Neural progenitor cell (in vitro differentiated cells): Measurements from ENCODE around the gene RARA. TPM values are rescaled to one million over a fixed set of nuclear protein-coding genes. Genes with fewer than 3 reads are reported as not detected.

ENCODE experiments used
- DNase-seq: peaks from one replicate; pipeline ENCODE4 v3.0.0-alpha.2; 2016; ENCODE audit warnings: low spot score
- H2AFZ ChIP-seq: fragments of 200-600 bp; sonication (generic); replicated peaks from 2 replicates; pipeline ENCODE4 v1.6.1; 2016; ENCODE audit warnings: antibody characterized with exemption
- H3F3A ChIP-seq: fragments of 200-600 bp; sonication (generic); 2 replicates; pipeline ENCODE4 v1.6.1; 2016; ENCODE audit warnings: antibody characterized with exemption, low read depth
- H3K27ac ChIP-seq: fragments of 200-600 bp; sonication (generic); 2 replicates; pipeline ENCODE4 v1.5.1; 2016; ENCODE audit warnings: mild to moderate bottlenecking
- H3K27me3 ChIP-seq: fragments of 200-600 bp; sonication (generic); 2 replicates; pipeline ENCODE4 v1.6.1; 2016; ENCODE audit warnings: mild to moderate bottlenecking, moderate library complexity
- H3K36me3 ChIP-seq: fragments of 200-600 bp; sonication (generic); 2 replicates; pipeline ENCODE4 v1.5.1; 2016
- H3K4me1 ChIP-seq: fragments of 200-600 bp; sonication (generic); 2 replicates; pipeline ENCODE4 v1.6.1; 2016; ENCODE audit warnings: mixed run types
- H3K4me2 ChIP-seq: fragments of 200-600 bp; sonication (generic); 2 replicates; pipeline ENCODE4 v1.6.1; 2016
- H3K4me3 ChIP-seq: fragments of 200-600 bp; sonication (generic); 2 replicates; pipeline ENCODE4 v1.5.1; 2016
- H3K79me2 ChIP-seq: fragments of 200-600 bp; sonication (generic); 2 replicates; pipeline ENCODE4 v1.6.1; 2016; ENCODE audit warnings: low read depth
- H3K9ac ChIP-seq: fragments of 200-600 bp; sonication (generic); 2 replicates; pipeline ENCODE4 v1.6.1; 2016
- H3K9me3 ChIP-seq: fragments of 200-600 bp; sonication (generic); 2 replicates; pipeline ENCODE4 v1.5.1; 2016; ENCODE audit warnings: low read depth
- H4K20me1 ChIP-seq: fragments of 200-600 bp; sonication (generic); 2 replicates; pipeline ENCODE4 v1.6.1; 2016; ENCODE audit warnings: low read depth
- H3K27ac Mint-ChIP-seq: 3 replicates; pipeline ENCODE4 v1.8.0; 2021; ENCODE audit warnings: mixed read lengths
- H3K27me3 Mint-ChIP-seq: 2 replicates; pipeline ENCODE4 v1.8.0; 2022; ENCODE audit warnings: low read depth, mild to moderate bottlenecking, inconsistent platforms, moderate library complexity, mixed read lengths; ENCODE audit not compliant: insufficient read depth
- H3K36me3 Mint-ChIP-seq: 3 replicates; pipeline ENCODE4 v1.8.0; 2021; ENCODE audit warnings: mixed read lengths
- H3K4me1 Mint-ChIP-seq: 3 replicates; pipeline ENCODE4 v1.8.0; 2021; ENCODE audit warnings: mixed read lengths
- H3K4me3 Mint-ChIP-seq: 3 replicates; pipeline ENCODE4 v1.8.0; 2021; ENCODE audit warnings: mild to moderate bottlenecking, moderate library complexity, mixed read lengths
- H3K9me3 Mint-ChIP-seq: 3 replicates; pipeline ENCODE4 v1.8.0; 2020; ENCODE audit warnings: mixed read lengths
- EZH2 ChIP-seq: fragments of 200-600 bp; sonication (generic); IDR thresholded peaks from 2 replicates; pipeline ENCODE4 v1.6.1; 2017; ENCODE audit warnings: antibody characterized with exemption, mild to moderate bottlenecking, moderate library complexity
- EZH2phosphoT487 ChIP-seq: fragments of 200-600 bp; sonication (generic); IDR thresholded peaks from 2 replicates; pipeline ENCODE4 v1.6.1; 2017; ENCODE audit warnings: antibody characterized with exemption
- total RNA-seq: library from RNA; depleted of rRNA; stranded (reverse); fragments of >200 nt; gene quantifications from 2 replicates; pipeline ENCODE4 v1.2.3, GENCODE V29; 2015; ENCODE audit warnings: low replicate concordance
- TF ChIP-seq, protein P1 (sequence below): fragments of 200-600 bp; sonication (generic); IDR thresholded peaks from 2 replicates; pipeline ENCODE4 v1.5.1; 2017; ENCODE audit warnings: antibody characterized with exemption, mild to moderate bottlenecking

Gene RARA
- total RNA-seq, 1 donor from 2014 or later: 9.0 TPM

DNA sequence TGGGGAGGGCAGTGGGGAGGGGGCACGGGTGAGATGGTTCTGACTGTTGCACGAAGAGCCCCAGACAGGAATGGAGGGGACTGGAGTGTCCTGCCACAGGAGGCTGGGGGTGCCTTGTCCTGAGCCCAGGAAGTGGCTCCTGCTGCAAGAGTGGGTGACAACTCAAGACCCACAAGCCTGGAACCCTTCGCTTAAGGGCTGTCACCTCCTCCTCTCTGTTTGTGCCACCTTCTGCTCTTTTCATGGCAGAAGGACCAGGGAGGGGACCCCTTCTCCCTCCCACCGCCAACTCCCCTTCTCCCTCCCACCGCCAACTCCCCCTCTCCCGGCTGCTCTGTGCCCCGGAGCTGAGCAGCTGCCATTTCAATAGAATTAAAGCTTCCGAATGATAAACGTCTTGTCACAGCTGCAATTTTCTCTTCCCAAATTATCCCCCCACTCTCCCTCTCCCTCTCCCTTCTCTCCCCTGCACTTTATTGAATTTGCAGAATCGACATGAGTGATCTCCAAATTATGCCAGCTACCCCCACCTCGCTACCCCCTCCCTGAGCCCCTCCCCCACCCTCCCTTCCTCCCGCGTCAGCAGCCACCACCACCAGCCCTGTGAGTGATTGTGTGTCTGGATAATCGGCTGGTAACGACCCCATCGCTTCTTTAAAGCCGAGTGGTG is 41.8 kb downstream of the RARA start:
- Histone ChIP-seq H3K9me3 (no peaks in the 10 kb centered on the region), H3K27me3 (peaks cover 9% of the 10 kb centered on the region), H4K20me1 (peaks cover 51% of the 10 kb centered on the region), H3K9ac (no peak overlapping the region), H3K4me1 (peaks cover 51% of the 10 kb centered on the region), H3K4me3 (peak overlapping the region; percentile 22), H3F3A (peaks cover 12% of the 10 kb centered on the region), H2AFZ (no peak overlapping the region), H3K79me2 (no peaks in the 10 kb centered on the region), H3K36me3 (no peaks in the 10 kb centered on the region), H3K4me2 (peak overlapping the region; percentile 76), H3K27ac (no peak overlapping the region)
- H3K27me3 Mint-ChIP-seq: no peaks in the 10 kb centered on the region
- peaks cover 71% of the 10 kb centered on the region for H3K4me1 Mint-ChIP-seq
- peak; percentile 53 for DNase-seq
- peak overlapping the region; percentile 81 for H3K27ac Mint-ChIP-seq
- TF ChIP-seq EZH2 (no peak), EZH2phosphoT487 (no peak)
- TF ChIP-seq, protein P1, sequence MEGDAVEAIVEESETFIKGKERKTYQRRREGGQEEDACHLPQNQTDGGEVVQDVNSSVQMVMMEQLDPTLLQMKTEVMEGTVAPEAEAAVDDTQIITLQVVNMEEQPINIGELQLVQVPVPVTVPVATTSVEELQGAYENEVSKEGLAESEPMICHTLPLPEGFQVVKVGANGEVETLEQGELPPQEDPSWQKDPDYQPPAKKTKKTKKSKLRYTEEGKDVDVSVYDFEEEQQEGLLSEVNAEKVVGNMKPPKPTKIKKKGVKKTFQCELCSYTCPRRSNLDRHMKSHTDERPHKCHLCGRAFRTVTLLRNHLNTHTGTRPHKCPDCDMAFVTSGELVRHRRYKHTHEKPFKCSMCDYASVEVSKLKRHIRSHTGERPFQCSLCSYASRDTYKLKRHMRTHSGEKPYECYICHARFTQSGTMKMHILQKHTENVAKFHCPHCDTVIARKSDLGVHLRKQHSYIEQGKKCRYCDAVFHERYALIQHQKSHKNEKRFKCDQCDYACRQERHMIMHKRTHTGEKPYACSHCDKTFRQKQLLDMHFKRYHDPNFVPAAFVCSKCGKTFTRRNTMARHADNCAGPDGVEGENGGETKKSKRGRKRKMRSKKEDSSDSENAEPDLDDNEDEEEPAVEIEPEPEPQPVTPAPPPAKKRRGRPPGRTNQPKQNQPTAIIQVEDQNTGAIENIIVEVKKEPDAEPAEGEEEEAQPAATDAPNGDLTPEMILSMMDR: no peak
- peak overlapping the region; percentile 77 for H3K4me3 Mint-ChIP-seq
- H3K36me3 Mint-ChIP-seq: peaks cover 14% of the 10 kb centered on the region
- no peaks in the 10 kb centered on the region for H3K9me3 Mint-ChIP-seq

- Histone ChIP-seq H3K4me2 (peak overlapping the region; percentile 76), H3K27ac (no peak overlapping the region), H3K9ac (no peak overlapping the region), H3K9me3 (no peaks in the 10 kb centered on the region), H3K79me2 (no peaks in the 10 kb centered on the region), H2AFZ (no peak overlapping the region), H3K4me3 (peak overlapping the region; percentile 22), H4K20me1 (peaks cover 43% of the 10 kb centered on the region), H3K4me1 (peaks cover 43% of the 10 kb centered on the region), H3F3A (peaks cover 8% of the 10 kb centered on the region), H3K36me3 (no peaks in the 10 kb centered on the region), H3K27me3 (peaks cover 1% of the 10 kb centered on the region)
- Mint-ChIP-seq H3K27me3 (no peaks in the 10 kb centered on the region), H3K9me3 (no peaks in the 10 kb centered on the region), H3K27ac (peak overlapping the region; percentile 69), H3K4me3 (peak overlapping the region; percentile 77), H3K36me3 (peaks cover 14% of the 10 kb centered on the region), H3K4me1 (peaks cover 64% of the 10 kb centered on the region)
- DNase-seq: no peak
- no peak for TF ChIP-seq EZH2phosphoT487
- TF ChIP-seq, protein P1: no peak
- TF ChIP-seq EZH2: no peak
Measured at GRCh38 chr17:40351359-40352236, 42.6 kb downstream of the RARA start.

- Histone ChIP-seq H3K27ac (no peak overlapping the region), H3K79me2 (no peaks in the 10 kb centered on the region), H3K9me3 (no peaks in the 10 kb centered on the region), H3K9ac (no peak overlapping the region), H3K36me3 (no peaks in the 10 kb centered on the region), H4K20me1 (peaks cover 36% of the 10 kb centered on the region), H2AFZ (no peak overlapping the region), H3F3A (peaks cover 8% of the 10 kb centered on the region), H3K4me3 (no peak overlapping the region), H3K4me1 (peaks cover 36% of the 10 kb centered on the region), H3K27me3 (no peaks in the 10 kb centered on the region), H3K4me2 (no peak overlapping the region)
- H3K27me3 Mint-ChIP-seq: no peaks in the 10 kb centered on the region
- H3K4me1 Mint-ChIP-seq: peaks cover 57% of the 10 kb centered on the region
- H3K36me3 Mint-ChIP-seq: peaks cover 14% of the 10 kb centered on the region
- TF ChIP-seq EZH2phosphoT487: no peak
- TF ChIP-seq, protein P1: no peak
- no peak for TF ChIP-seq EZH2
- H3K27ac Mint-ChIP-seq: peak overlapping the region; percentile 21
- peak overlapping the region; percentile 55 for H3K4me3 Mint-ChIP-seq
- no peaks in the 10 kb centered on the region for H3K9me3 Mint-ChIP-seq
- no peak for DNase-seq
Measured at GRCh38 chr17:40352237-40352778, 43.3 kb downstream of the RARA start.
